ENCODE results near the gene ANO2. TPM values are rescaled to one million over a fixed set of nuclear protein-coding genes. Genes with fewer than 3 reads are reported as not detected.

Gene ANO2
- total RNA-seq, 1 donor from 2014 or later: 2.6 TPM

DNA sequence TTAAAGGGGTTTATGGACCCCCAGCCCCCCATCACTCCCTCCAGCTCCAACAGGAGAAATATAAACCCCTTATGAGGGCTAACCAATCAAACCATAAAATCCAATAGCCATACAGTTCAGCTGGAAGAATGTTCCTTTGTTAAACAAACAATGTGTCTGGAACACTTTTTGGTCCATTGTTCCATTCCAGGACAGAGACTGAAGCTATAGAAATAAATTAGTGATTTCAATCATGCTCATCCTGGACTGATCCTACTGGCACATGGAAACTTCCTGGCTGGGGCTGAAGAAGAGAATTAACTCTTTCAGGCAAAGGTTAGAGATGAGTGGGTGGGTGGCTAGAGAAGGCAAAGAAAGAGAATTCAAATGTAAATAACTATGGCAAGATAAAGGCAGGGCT is 63.4 kb downstream of the ANO2 start:
- TF ChIP-seq, protein P1, sequence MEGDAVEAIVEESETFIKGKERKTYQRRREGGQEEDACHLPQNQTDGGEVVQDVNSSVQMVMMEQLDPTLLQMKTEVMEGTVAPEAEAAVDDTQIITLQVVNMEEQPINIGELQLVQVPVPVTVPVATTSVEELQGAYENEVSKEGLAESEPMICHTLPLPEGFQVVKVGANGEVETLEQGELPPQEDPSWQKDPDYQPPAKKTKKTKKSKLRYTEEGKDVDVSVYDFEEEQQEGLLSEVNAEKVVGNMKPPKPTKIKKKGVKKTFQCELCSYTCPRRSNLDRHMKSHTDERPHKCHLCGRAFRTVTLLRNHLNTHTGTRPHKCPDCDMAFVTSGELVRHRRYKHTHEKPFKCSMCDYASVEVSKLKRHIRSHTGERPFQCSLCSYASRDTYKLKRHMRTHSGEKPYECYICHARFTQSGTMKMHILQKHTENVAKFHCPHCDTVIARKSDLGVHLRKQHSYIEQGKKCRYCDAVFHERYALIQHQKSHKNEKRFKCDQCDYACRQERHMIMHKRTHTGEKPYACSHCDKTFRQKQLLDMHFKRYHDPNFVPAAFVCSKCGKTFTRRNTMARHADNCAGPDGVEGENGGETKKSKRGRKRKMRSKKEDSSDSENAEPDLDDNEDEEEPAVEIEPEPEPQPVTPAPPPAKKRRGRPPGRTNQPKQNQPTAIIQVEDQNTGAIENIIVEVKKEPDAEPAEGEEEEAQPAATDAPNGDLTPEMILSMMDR (conservative IDR thresholded peaks at IDR 0.05): no peak
- H3K4me3 Mint-ChIP-seq: no peak overlapping the region
- no peaks in the 10 kb centered on the region for H3K4me1 Mint-ChIP-seq (ENCODE audit: unreplicated experiment)
- DNase-seq (ENCODE audit: extremely low spot score, unreplicated experiment): no peak
- H3K36me3 Mint-ChIP-seq: no peaks in the 10 kb centered on the region
- peaks cover 30% of the 10 kb centered on the region for H3K27me3 Mint-ChIP-seq
- no peak overlapping the region for H3K27ac Mint-ChIP-seq
- H3K9me3 Mint-ChIP-seq: no peaks in the 10 kb centered on the region

DNA sequence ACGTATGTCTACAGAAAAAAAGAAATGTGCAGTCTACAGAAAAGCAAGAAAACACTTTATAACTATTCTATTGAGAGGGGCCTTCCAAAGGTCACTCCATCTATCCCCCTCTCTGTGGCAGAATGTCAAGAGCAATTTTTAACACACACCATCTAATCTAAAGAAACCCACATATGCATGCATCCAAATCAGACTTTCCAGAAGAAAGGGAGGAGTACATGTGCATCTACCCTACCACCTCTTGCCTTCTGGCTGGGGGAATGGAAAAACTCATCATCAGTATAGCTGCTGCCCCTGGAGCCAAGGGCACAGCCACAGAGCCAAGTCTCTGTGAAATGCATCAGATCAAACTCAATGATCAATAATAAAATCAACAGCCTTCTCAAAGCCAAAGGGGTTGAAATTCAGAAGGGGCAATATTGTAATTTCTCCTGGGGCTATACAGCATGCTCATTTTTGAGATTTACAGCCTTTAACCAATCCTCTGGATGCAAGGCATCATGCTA is 63.9 kb downstream of the ANO2 start:
- TF ChIP-seq, protein P1 (conservative IDR thresholded peaks at IDR 0.05): no peak
- DNase-seq (ENCODE audit: extremely low spot score, unreplicated experiment): no peak
- no peak overlapping the region for H3K4me3 Mint-ChIP-seq
- no peaks in the 10 kb centered on the region for H3K9me3 Mint-ChIP-seq
- no peaks in the 10 kb centered on the region for H3K36me3 Mint-ChIP-seq
- H3K27ac Mint-ChIP-seq: no peak overlapping the region
- no peaks in the 10 kb centered on the region for H3K4me1 Mint-ChIP-seq (ENCODE audit: unreplicated experiment)
- peaks cover 29% of the 10 kb centered on the region for H3K27me3 Mint-ChIP-seq

DNA sequence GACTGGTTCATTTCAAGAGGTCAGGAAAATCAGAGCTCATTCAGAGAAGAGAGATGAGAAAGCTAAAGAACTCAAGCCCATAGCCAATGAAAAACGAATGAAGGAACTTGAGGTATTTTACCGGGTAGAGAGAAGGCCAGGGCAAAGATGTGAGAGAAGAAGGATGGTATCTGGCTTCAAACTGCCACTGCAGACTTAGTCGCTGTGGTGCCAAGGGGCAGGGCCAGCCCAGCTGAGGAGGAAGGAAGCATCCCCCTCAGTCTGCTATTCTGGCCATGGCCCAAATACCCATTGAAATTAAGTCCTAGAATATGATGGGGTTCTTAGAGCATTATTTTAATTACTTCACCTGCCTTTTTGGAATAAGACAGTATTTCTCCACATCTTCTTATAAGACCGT is 69.2 kb downstream of the ANO2 start:
- H3K9me3 Mint-ChIP-seq: no peaks in the 10 kb centered on the region
- H3K4me1 Mint-ChIP-seq (ENCODE audit: unreplicated experiment): no peaks in the 10 kb centered on the region
- H3K27ac Mint-ChIP-seq: no peak overlapping the region

DNA sequence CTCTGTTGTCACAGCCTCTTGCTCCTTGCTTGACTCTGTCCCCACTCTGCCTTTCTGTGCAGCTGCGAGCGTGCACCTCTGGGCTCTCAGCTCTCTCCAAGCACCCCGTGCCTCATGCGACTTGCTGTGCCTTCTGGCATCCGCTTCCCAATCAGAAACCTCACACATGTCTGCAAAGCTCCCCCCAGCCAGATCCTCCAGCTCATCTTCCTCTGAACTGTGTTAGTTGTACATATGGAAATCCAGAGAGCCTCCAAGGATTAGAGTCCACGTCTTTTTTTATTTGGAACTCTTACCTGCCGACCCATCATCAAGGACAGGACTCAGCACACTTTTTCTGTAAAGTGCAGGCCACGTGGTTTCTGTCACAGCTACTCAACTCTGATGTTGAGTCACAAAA is 70.5 kb downstream of the ANO2 start:
- no peaks in the 10 kb centered on the region for H3K9me3 Mint-ChIP-seq
- H3K4me1 Mint-ChIP-seq (ENCODE audit: unreplicated experiment): no peaks in the 10 kb centered on the region
- DNase-seq (ENCODE audit: extremely low spot score, unreplicated experiment): no peak
- no peak overlapping the region for H3K4me3 Mint-ChIP-seq
- peaks cover 33% of the 10 kb centered on the region for H3K27me3 Mint-ChIP-seq
- TF ChIP-seq, protein P1 (conservative IDR thresholded peaks at IDR 0.05): no peak
- no peaks in the 10 kb centered on the region for H3K36me3 Mint-ChIP-seq
- no peak overlapping the region for H3K27ac Mint-ChIP-seq

More for the DNA sequence above, 69.2 kb downstream of the ANO2 start:
- H3K36me3 Mint-ChIP-seq: no peaks in the 10 kb centered on the region
- peaks cover 26% of the 10 kb centered on the region for H3K27me3 Mint-ChIP-seq
- no peak for DNase-seq (ENCODE audit: extremely low spot score, unreplicated experiment)
- TF ChIP-seq, protein P1 (conservative IDR thresholded peaks at IDR 0.05): no peak
- H3K4me3 Mint-ChIP-seq: no peak overlapping the region

DNA sequence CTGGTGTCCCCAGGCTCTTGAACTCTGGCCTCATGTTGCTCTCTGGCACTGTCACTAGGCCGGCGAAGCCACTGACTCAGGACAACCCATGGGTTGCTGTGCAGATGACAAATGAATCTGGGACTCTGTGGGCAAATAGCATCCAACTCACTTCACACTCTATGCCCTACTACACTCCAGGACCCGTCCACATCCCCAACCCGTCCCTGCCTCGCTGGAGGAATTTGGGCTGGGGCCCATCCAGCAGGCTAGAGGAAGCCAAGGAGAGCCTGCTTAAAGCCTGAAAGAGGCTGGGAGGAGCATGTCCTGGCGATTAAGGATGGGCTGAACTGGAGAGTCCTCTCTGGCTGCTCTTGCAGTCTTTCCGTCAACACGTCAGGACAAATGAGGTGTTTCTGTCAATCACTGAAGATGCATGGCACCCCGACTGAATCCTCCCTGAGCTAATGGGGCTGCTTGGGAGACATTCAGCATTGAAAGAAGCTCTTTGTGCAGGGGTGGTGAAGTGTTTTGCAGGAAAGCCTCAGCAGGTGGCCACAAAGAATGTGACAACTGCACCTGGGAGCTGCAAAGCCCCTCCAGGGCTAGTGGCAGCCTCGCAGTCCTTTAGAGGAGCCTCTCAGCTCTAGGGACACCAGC is 71.7 kb downstream of the ANO2 start:
- Mint-ChIP-seq H3K27ac (no peak overlapping the region), H3K4me3 (no peak overlapping the region), H3K36me3 (no peaks in the 10 kb centered on the region), H3K4me1 (ENCODE audit: unreplicated experiment) (peaks cover 4% of the 10 kb centered on the region), H3K9me3 (no peaks in the 10 kb centered on the region), H3K27me3 (peaks cover 40% of the 10 kb centered on the region)
- DNase-seq (ENCODE audit: extremely low spot score, unreplicated experiment): no peak
- TF ChIP-seq, protein P1 (conservative IDR thresholded peaks at IDR 0.05): no peak

Measured in type B pancreatic cell (in vitro differentiated cells).